GM23248 (cell line): Measurements from ENCODE around the gene P2RX7.

Experiments
- EZH2 ChIP-seq: fragments of 200-600 bp; sonication (generic); IDR thresholded peaks from 2 replicates; pipeline ENCODE4 v1.6.1; 2018; ENCODE audit warnings: antibody characterized with exemption, mild to moderate bottlenecking; ENCODE audit not compliant: insufficient read depth, poor library complexity, severe bottlenecking
- EZH2phosphoT487 ChIP-seq: fragments of 200-600 bp; sonication (generic); IDR thresholded peaks from 2 replicates; pipeline ENCODE4 v1.6.1; 2018; ENCODE audit warnings: antibody characterized with exemption, moderate library complexity, mild to moderate bottlenecking, low read depth; ENCODE audit not compliant: insufficient read depth

DNA sequence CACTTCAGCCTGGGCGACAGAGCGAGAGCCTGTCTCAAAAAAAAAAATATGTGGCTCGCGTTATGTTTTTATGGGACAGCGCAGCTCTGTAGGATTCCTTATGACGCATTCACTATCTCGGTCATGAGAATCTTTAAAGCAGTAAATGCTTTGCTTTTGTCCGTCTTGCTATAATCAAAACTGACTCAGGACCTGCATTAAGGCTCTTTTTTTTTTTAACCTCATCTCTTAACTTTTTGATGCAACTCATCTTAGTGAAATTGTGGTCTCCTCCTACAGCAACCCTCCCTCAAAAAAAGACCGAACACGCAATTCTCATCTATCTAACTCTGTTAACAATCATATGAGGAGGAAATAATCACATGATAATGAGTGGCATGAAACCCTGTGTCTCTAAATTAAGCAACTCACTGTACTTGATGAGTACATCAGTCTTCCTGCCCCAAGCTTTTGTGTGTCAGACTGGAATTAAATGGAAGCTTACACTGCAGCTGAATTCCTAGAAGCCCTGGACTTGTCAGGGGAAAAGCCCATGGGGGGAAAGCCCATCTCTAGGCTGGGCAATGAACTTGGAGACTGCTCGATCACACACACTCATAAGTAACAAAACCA lies 81.6 kb downstream of the P2RX7 start:
- TF ChIP-seq EZH2: no peak
- no peak for TF ChIP-seq EZH2phosphoT487
